DND-41 (cell line): ENCODE results near the gene GFI1.

Experiments
- ATAC-seq: fragments of 200-7000 bp; cut with Tn5 transposase; 3 replicates; pipeline ENCODE4 v1.9.1; 2021; ENCODE audit warnings: low read depth; ENCODE audit not compliant: insufficient read depth
- DNase-seq: peaks from one replicate; pipeline ENCODE4 v3.0.0-alpha.2; 2020
- H2AFZ ChIP-seq: 2 replicates; pipeline ENCODE4 v1.6.0; 2012; ENCODE audit warnings: low read depth, low read length
- H3K27ac ChIP-seq: 2 replicates; pipeline ENCODE4 v1.5.1; 2012; ENCODE audit warnings: low read length, inconsistent platforms
- H3K27me3 ChIP-seq: fragments of 200-600 bp; sonication (generic); 2 replicates; pipeline ENCODE4 v1.6.0; 2012; ENCODE audit warnings: low read length, mild to moderate bottlenecking, inconsistent platforms; ENCODE audit not compliant: insufficient read depth, poor library complexity
- H3K36me3 ChIP-seq: 2 replicates; pipeline ENCODE4 v1.5.1; 2012; ENCODE audit warnings: low read length, inconsistent platforms; ENCODE audit not compliant: insufficient read depth
- H3K4me1 ChIP-seq: 2 replicates; pipeline ENCODE4 v1.5.1; 2012; ENCODE audit warnings: mild to moderate bottlenecking, low read length; ENCODE audit not compliant: insufficient read depth
- H3K4me2 ChIP-seq: 2 replicates; pipeline ENCODE4 v1.6.0; 2012; ENCODE audit warnings: mild to moderate bottlenecking, moderate library complexity, low read length, inconsistent platforms; ENCODE audit not compliant: insufficient read depth
- H3K4me3 ChIP-seq, 2 experiments: fragments of 200-600 bp in 1 of 2; shearing (Covaris generic) in 1 of 2; 2 replicates each; pipeline ENCODE4 v1.5.1; 2012 to 2016; ENCODE audit warnings: inconsistent platforms in 2 of 2, low read length in 2 of 2, mild to moderate bottlenecking in 2 of 2, low read depth in 1 of 2, moderate library complexity in 1 of 2
- H3K79me2 ChIP-seq: 2 replicates; pipeline ENCODE4 v1.6.0; 2012; ENCODE audit warnings: low read length, inconsistent platforms; ENCODE audit not compliant: insufficient read depth
- H3K9ac ChIP-seq: 2 replicates; pipeline ENCODE4 v1.6.0; 2012; ENCODE audit warnings: low read depth, mild to moderate bottlenecking, inconsistent platforms, low read length, moderate library complexity
- H3K9me3 ChIP-seq: 2 replicates; pipeline ENCODE4 v1.5.1; 2012; ENCODE audit warnings: low read length, moderate library complexity, mild to moderate bottlenecking, inconsistent platforms; ENCODE audit not compliant: insufficient read depth, severe bottlenecking
- H4K20me1 ChIP-seq: 2 replicates; pipeline ENCODE4 v1.6.0; 2012; ENCODE audit warnings: low read length; ENCODE audit not compliant: insufficient read depth
- CTCF ChIP-seq: IDR thresholded peaks from 2 replicates; pipeline ENCODE4 v1.5.1; 2012; ENCODE audit warnings: borderline replicate concordance, low read length, moderate library complexity, mild to moderate bottlenecking; ENCODE audit not compliant: poor library complexity, severe bottlenecking; ENCODE audit errors: extremely low read depth
- EZH2 ChIP-seq: IDR thresholded peaks from 3 replicates; pipeline ENCODE4 v1.6.1; 2012; ENCODE audit warnings: borderline replicate concordance, low read depth, mild to moderate bottlenecking, moderate library complexity, low read length, inconsistent platforms; ENCODE audit not compliant: severe bottlenecking

GFI1 gene

GRCh38 chr1:92519043-92519442 is 32.3 kb upstream of the GFI1 start:
- no peak for DNase-seq
- H3K9ac ChIP-seq = no peak overlapping the region
- TF ChIP-seq CTCF = no peak
- TF ChIP-seq EZH2 = no peak
- no peak overlapping the region for H3K4me3 ChIP-seq
- H3K4me2 ChIP-seq = no peak overlapping the region
- no peaks in the 10 kb centered on the region for H3K36me3 ChIP-seq
- no peaks in the 10 kb centered on the region for H3K27me3 ChIP-seq
- no peak for ATAC-seq
- H3K4me1 ChIP-seq = peaks cover 21% of the 10 kb centered on the region
- H2AFZ ChIP-seq = no peak overlapping the region
- H3K79me2 ChIP-seq = no peaks in the 10 kb centered on the region
- no peak overlapping the region for H3K27ac ChIP-seq
- H4K20me1 ChIP-seq = no peaks in the 10 kb centered on the region
- no peaks in the 10 kb centered on the region for H3K9me3 ChIP-seq

GRCh38 chr1:92516574-92516973 is 29.8 kb upstream of the GFI1 start:
- H2AFZ ChIP-seq = no peak overlapping the region
- no peaks in the 10 kb centered on the region for H4K20me1 ChIP-seq
- H3K27ac ChIP-seq = peak overlapping the region; percentile 51; the same call in 1 of the 2 replicates
- no peaks in the 10 kb centered on the region for H3K27me3 ChIP-seq
- H3K4me1 ChIP-seq = peaks cover 21% of the 10 kb centered on the region
- ATAC-seq (peak; percentile 33; the same call in 2 of the 3 replicates), DNase-seq (no peak)
- TF ChIP-seq CTCF (no peak), EZH2 (no peak)
- H3K36me3 ChIP-seq = no peaks in the 10 kb centered on the region
- no peak overlapping the region for H3K4me2 ChIP-seq
- no peaks in the 10 kb centered on the region for H3K79me2 ChIP-seq
- H3K9ac ChIP-seq = no peak overlapping the region
- no peaks in the 10 kb centered on the region for H3K9me3 ChIP-seq
- no peak overlapping the region for H3K4me3 ChIP-seq

- peak overlapping the region; percentile 51 for H3K27ac ChIP-seq
- no peaks in the 10 kb centered on the region for H4K20me1 ChIP-seq
- no peak overlapping the region; the same call in 1 of the 2 replicates for H3K9ac ChIP-seq
- no peaks in the 10 kb centered on the region for H3K27me3 ChIP-seq
- no peak for DNase-seq
- no peaks in the 10 kb centered on the region for H3K79me2 ChIP-seq
- H3K4me3 ChIP-seq = no peak overlapping the region
- no peaks in the 10 kb centered on the region for H3K36me3 ChIP-seq
- H3K9me3 ChIP-seq = no peaks in the 10 kb centered on the region
- ATAC-seq = peak; percentile 40; the same call in 1 of the 3 replicates
- peak overlapping the region; percentile 42; the same call in 1 of the 2 replicates for H2AFZ ChIP-seq
- TF ChIP-seq CTCF (no peak), EZH2 (no peak)
- H3K4me1 ChIP-seq = peaks cover 21% of the 10 kb centered on the region
- H3K4me2 ChIP-seq = no peak overlapping the region
Observed at GRCh38 chr1:92515796-92516201, 29.1 kb upstream of the GFI1 start.

- Histone ChIP-seq H4K20me1 (no peaks in the 10 kb centered on the region), H3K4me3 (no peak overlapping the region), H3K9me3 (no peaks in the 10 kb centered on the region), H3K27me3 (no peaks in the 10 kb centered on the region), H3K9ac (no peak overlapping the region), H2AFZ (no peak overlapping the region), H3K27ac (no peak overlapping the region), H3K36me3 (no peaks in the 10 kb centered on the region), H3K4me1 (peaks cover 24% of the 10 kb centered on the region), H3K4me2 (no peak overlapping the region), H3K79me2 (no peaks in the 10 kb centered on the region)
- ATAC-seq = no peak
- no peak for DNase-seq
- TF ChIP-seq CTCF (no peak), EZH2 (no peak)
Observed at GRCh38 chr1:92511541-92511940, 24.8 kb upstream of the GFI1 start.
